GM12864 (cell line): ENCODE data around the gene KDELR3.

Experiments used
- DNase-seq: peaks from one replicate; pipeline ENCODE4 v3.0.0-alpha.2; 2011; ENCODE audit warnings: low read depth
- H3K4me3 ChIP-seq: 2 replicates; pipeline ENCODE4 v1.5.1; 2011; ENCODE audit warnings: mild to moderate bottlenecking, low read depth, low read length, control low read depth
- CTCF ChIP-seq: IDR thresholded peaks from 2 replicates; pipeline ENCODE4 v1.5.1; 2011; ENCODE audit warnings: low read depth, mild to moderate bottlenecking, moderate library complexity, low read length, control low read depth, inconsistent platforms; ENCODE audit errors: missing control alignments

The KDELR3 gene

DNA sequence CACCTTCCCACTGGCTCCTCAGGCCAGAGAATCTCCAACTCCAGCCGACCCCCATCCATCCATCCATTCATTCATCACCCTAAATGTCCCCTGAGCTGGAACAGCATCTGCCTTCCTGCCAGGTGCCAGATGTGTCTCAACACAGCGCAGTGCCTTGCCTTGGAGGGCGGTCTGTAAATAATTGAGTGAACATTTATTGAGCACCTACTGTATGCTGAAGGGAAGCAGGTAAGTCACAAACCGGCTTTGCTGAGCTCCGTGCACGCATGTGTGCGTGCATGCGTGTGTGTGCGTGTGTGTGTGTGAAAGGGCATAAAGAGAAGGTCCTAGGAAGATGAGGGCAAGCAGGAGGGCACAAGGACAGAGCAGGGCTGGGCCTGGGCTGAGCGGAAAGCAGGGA, 23.1 kb upstream of the KDELR3 start:
- no peak for TF ChIP-seq CTCF
- no peak overlapping the region for H3K4me3 ChIP-seq

GRCh38 chr22:38446018-38446601, 21.8 kb upstream of the KDELR3 start:
- TF ChIP-seq CTCF, result no peak
- no peak overlapping the region for H3K4me3 ChIP-seq
- no peak for DNase-seq

More for the DNA sequence above, 23.1 kb upstream of the KDELR3 start:
- no peak for DNase-seq

DNA sequence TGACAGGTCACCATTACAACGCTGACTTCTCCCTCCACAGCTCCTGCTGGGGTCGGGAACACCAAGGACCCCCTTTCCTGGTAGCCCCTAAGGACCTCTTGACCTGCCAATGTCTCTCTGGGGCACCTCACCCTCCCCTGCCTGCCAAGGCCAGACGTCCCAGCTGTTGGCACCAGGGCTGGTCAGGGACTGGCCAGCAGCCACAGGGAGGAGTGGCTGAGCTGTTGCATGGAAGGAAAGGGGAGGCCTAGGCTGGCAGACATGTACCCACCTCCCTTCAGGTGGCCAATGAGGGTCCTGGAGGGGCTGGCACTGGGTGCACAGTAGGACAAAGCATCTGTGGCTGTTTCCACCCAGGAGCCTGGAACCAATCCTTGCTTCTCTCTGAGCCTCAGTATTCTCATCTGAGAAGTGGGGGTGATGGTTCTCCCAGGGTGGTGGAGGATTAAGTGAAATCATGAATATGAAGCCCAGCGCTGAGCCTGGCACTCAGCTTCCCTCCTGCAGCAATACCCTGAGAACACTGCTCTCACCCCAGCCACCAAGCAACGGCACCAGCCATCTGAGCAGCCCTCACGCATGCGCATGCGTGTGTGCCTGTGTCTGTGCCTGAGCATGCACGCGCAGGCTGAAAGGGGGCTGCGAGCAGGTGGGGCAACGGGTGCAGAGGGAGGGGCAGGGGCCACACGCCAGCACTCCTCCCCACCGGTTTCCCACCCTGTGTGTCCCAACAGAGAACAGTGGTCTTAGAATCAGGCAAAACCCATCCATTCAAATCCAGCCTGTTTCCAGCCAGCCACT, 18.8 kb upstream of the KDELR3 start:
- no peak for DNase-seq
- TF ChIP-seq CTCF, result no peak
- no peak overlapping the region for H3K4me3 ChIP-seq

- no peak overlapping the region for H3K4me3 ChIP-seq
- no peak for TF ChIP-seq CTCF
- DNase-seq, result no peak
These were observed 18.1 kb upstream of the KDELR3 start for GRCh38 chr22:38449776-38450175.

DNA sequence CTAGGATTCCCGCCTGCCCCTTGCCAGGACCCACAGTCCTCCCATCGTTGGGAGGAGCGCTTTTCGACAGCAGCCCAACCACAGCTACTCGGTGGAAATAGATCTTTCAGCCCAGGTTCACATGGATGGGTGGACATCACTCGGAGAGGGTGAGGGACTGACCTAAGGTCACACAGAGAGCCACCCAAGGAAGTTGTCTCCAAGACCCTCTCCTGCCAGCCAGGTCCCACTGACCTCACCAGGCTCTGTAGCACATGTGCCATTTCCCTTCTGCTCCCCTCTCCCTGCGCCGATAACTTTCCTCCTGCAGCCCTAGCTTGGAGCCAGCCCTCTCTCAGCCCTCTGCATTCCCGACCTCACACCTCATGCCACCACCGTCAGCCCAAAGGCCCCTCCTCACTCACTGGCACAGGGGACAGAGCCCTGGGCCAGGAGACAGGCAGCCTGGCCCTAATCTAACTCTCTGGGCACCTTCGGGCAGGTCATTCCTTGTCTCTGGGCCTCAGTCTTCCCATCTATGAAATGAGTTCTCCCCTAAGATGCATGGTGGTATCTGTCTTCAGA, 17.6 kb upstream of the KDELR3 start:
- no peak for TF ChIP-seq CTCF
- DNase-seq, result no peak
- no peak overlapping the region for H3K4me3 ChIP-seq

GRCh38 chr22:38451404-38451803, 16.5 kb upstream of the KDELR3 start:
- H3K4me3 ChIP-seq, result no peak overlapping the region
- DNase-seq, result no peak
- TF ChIP-seq CTCF, result no peak
